IMR-90 (cell line): ENCODE results near the gene PYROXD2.

ENCODE experiments used
- BHLHE40 ChIP-seq: fragments of 150-350 bp; IDR thresholded peaks from 2 replicates; pipeline ENCODE4 v1.6.1; 2016; ENCODE audit warnings: mild to moderate bottlenecking, low read depth, low read length
- CHD1 ChIP-seq: IDR thresholded peaks from 2 replicates; pipeline ENCODE4 v1.6.1; 2012; ENCODE audit warnings: low read depth, low read length, improper control_type of control experiment
- MXI1 ChIP-seq: IDR thresholded peaks from 2 replicates; pipeline ENCODE4 v1.6.1; 2012; ENCODE audit warnings: low read depth, mild to moderate bottlenecking, low read length, moderate library complexity, borderline replicate concordance
- POLR2A ChIP-seq: IDR thresholded peaks from 2 replicates; pipeline ENCODE4 v1.6.1; 2012; ENCODE audit warnings: mild to moderate bottlenecking, low read depth, low read length
- RAD21 ChIP-seq: IDR thresholded peaks from 2 replicates; pipeline ENCODE4 v1.6.1; 2012; ENCODE audit warnings: low read length, improper control_type of control experiment
- RCOR1 ChIP-seq: IDR thresholded peaks from 2 replicates; pipeline ENCODE4 v1.6.1; 2012; ENCODE audit warnings: mild to moderate bottlenecking, low read length, improper control_type of control experiment; ENCODE audit not compliant: insufficient replicate concordance
- TF ChIP-seq, protein P1 (sequence below): conservative IDR thresholded peaks from 2 replicates; pipeline ENCODE4 v1.5.1; 2012; ENCODE audit warnings: mild to moderate bottlenecking, low read depth, low read length, improper control_type of control experiment
- TF ChIP-seq, protein P2 (sequence below): fragments of 150-350 bp; IDR thresholded peaks from 2 replicates; pipeline ENCODE4 v1.6.1; 2017; ENCODE audit warnings: mild to moderate bottlenecking, antibody characterized with exemption, low read length, low read depth

DNA sequence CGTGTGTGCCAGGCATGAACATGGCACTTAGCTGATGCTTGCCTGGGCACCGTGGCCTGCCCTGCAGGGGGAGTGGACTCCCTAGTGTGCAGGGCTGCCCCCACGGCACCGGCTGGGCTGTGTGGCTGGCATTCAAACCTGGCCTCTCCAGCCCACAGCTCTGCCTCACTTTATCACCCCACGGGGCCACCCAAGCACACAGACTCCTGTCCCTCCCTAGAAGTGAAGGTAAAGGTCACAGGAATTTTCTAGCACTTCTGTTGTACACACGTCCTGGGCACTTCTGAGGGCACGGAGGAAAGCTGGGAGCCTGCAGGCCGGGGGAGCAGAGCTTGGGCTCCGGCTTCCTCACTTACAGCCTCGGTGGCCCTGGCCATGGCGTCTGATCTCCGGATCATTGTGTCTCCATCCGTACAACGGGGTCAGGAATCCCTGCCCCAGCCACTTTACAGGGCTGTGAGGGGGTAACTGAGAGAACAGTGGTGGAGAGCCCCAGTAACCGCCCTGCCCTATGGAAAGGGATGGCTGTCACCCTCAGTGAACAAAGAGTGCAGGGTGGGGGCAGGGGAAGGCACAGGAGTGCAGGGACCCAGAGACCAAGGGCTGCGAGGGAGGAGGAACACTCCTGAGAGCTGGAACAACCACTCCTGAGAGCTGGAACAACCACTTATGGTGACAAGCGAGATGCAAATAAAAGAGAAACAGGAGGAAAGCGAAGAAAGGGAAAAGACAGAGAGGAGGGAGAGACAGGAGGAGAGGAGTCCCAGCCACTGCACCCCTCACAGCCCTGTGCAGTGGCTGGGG, 3.9 kb upstream of the PYROXD2 start:
- TF ChIP-seq, protein P1, sequence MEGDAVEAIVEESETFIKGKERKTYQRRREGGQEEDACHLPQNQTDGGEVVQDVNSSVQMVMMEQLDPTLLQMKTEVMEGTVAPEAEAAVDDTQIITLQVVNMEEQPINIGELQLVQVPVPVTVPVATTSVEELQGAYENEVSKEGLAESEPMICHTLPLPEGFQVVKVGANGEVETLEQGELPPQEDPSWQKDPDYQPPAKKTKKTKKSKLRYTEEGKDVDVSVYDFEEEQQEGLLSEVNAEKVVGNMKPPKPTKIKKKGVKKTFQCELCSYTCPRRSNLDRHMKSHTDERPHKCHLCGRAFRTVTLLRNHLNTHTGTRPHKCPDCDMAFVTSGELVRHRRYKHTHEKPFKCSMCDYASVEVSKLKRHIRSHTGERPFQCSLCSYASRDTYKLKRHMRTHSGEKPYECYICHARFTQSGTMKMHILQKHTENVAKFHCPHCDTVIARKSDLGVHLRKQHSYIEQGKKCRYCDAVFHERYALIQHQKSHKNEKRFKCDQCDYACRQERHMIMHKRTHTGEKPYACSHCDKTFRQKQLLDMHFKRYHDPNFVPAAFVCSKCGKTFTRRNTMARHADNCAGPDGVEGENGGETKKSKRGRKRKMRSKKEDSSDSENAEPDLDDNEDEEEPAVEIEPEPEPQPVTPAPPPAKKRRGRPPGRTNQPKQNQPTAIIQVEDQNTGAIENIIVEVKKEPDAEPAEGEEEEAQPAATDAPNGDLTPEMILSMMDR: no peak
- no peak for TF ChIP-seq POLR2A
- no peak for TF ChIP-seq CHD1
- no peak for TF ChIP-seq RAD21
- TF ChIP-seq, protein P2, sequence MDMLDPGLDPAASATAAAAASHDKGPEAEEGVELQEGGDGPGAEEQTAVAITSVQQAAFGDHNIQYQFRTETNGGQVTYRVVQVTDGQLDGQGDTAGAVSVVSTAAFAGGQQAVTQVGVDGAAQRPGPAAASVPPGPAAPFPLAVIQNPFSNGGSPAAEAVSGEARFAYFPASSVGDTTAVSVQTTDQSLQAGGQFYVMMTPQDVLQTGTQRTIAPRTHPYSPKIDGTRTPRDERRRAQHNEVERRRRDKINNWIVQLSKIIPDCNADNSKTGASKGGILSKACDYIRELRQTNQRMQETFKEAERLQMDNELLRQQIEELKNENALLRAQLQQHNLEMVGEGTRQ: no peak
- TF ChIP-seq MXI1: no peak
- TF ChIP-seq RCOR1: no peak
- no peak for TF ChIP-seq BHLHE40
